ENCODE results near the gene ASAP2. TPM values are rescaled to one million over a fixed set of nuclear protein-coding genes. Genes with fewer than 3 reads are reported as not detected.
A peak's percentile ranks its signal among the peaks of the same experiment; 100 is the strongest.

The ASAP2 gene
- polyA plus RNA-seq, 1 donor (not counting 4 experiments of a cell fraction or from before 2014, with no cell fraction given): 54.2 TPM

DNA sequence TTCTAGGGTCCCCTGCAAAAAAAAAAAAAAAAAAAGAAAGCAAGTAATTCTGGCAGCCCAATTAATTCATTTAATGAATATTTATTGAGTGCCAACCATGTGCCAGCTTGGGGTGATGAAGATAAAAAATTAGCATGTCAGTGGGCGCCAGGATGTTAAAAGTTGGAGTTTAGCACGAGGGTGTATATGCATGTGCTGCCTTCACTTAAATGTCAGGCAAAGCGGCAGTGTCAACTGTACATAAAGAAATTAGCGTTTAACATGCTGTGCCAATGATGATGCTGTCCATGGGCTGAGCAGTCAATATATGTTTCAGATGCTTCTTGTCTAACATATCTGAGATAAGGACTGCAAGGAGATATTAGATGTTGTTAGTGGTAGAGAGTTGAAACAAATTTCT is 49.5 kb downstream of the ASAP2 start:
- peak overlapping the region; percentile 12 for H3K27ac ChIP-seq (ENCODE audit: control insufficient read depth, insufficient read depth, low read length)
- TF ChIP-seq, protein P1, sequence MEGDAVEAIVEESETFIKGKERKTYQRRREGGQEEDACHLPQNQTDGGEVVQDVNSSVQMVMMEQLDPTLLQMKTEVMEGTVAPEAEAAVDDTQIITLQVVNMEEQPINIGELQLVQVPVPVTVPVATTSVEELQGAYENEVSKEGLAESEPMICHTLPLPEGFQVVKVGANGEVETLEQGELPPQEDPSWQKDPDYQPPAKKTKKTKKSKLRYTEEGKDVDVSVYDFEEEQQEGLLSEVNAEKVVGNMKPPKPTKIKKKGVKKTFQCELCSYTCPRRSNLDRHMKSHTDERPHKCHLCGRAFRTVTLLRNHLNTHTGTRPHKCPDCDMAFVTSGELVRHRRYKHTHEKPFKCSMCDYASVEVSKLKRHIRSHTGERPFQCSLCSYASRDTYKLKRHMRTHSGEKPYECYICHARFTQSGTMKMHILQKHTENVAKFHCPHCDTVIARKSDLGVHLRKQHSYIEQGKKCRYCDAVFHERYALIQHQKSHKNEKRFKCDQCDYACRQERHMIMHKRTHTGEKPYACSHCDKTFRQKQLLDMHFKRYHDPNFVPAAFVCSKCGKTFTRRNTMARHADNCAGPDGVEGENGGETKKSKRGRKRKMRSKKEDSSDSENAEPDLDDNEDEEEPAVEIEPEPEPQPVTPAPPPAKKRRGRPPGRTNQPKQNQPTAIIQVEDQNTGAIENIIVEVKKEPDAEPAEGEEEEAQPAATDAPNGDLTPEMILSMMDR (optimal IDR thresholded peaks at IDR 0.05 in 1 of 3, IDR thresholded peaks at IDR 0.05 in 1 of 3, conservative IDR thresholded peaks at IDR 0.05 in 1 of 3; ENCODE audit: extremely low read depth in 1 of 3, insufficient read depth in 2 of 3, low read length in 3 of 3): no peak
- TF ChIP-seq EZH2 (IDR thresholded peaks at IDR 0.05; ENCODE audit: low read length): no peak
- H2AFZ ChIP-seq (ENCODE audit: control insufficient read depth, low read length): no peak overlapping the region
- DNase-seq (ENCODE audit: low read depth, low spot score) (no peak), FAIRE-seq (no peak)
- no peak overlapping the region for H3K4me3 ChIP-seq (ENCODE audit: control insufficient read depth in 2 of 3, extremely low read depth in 1 of 3, insufficient read depth in 2 of 3, low read depth in 1 of 3, low read length in 3 of 3)
- H3K4me1 ChIP-seq (ENCODE audit: control insufficient read depth, extremely low read depth, insufficient read depth, low read length): peaks cover 42% of the 10 kb centered on the region
- no peaks in the 10 kb centered on the region for H3K9me1 ChIP-seq (ENCODE audit: control insufficient read depth, extremely low read depth, insufficient read depth, low read length)
- H3K27me3 ChIP-seq (ENCODE audit: control insufficient read depth, extremely low read depth, insufficient read depth, low read length): no peaks in the 10 kb centered on the region
- dilution Hi-C loops (cut with MboI; ENCODE audit: extremely low pct_ligation_motif_present, low sequenced_read_pairs): no loop called here
- no peaks in the 10 kb centered on the region for H4K20me1 ChIP-seq (ENCODE audit: control insufficient read depth, extremely low read depth, insufficient read depth, low read length)
- no peaks in the 10 kb centered on the region for H3K9me3 ChIP-seq (ENCODE audit: control insufficient read depth, low read depth, low read length)
- no peak overlapping the region for H3K4me2 ChIP-seq (ENCODE audit: control insufficient read depth, extremely low read depth, insufficient read depth, low read depth, low read length)
- H3K36me3 ChIP-seq (ENCODE audit: control insufficient read depth in 2 of 2, extremely low read depth in 1 of 2, insufficient read depth in 2 of 2, low read length in 2 of 2): peaks cover 5 to 9% of the 10 kb centered on the region in 2 experiments
- H3K9ac ChIP-seq (ENCODE audit: control insufficient read depth, extremely low read depth, insufficient read depth, low read length): no peak overlapping the region
- H3K79me2 ChIP-seq (ENCODE audit: control insufficient read depth, insufficient read depth, low read length): peaks cover 90% of the 10 kb centered on the region

DNA sequence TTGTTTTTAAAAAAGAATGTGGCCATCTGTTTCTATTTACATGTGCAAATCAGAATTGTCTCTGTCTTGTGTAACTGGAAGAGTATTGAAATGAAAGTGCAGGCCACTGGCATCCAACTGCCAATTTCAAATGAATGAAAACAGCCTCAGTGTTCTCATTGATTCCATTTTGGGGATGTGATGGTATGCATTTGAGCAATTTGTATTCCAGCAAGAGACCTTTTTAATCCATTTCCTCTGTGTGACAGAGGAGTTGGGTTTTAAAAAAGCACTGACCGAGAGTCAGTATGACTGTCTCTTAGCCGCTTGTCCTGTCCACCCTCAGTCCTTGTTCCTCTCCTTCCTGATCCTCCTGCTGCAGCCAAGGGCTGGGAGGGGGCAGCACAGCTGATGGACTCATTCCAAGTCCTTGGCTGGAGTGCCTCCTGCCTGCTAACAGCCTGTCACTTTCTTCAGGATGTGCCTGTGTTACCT is 50.0 kb downstream of the ASAP2 start:
- H4K20me1 ChIP-seq (ENCODE audit: control insufficient read depth, extremely low read depth, insufficient read depth, low read length): no peaks in the 10 kb centered on the region
- peak overlapping the region; percentile 28 for H3K9ac ChIP-seq (ENCODE audit: control insufficient read depth, extremely low read depth, insufficient read depth, low read length)
- dilution Hi-C loops (cut with MboI; ENCODE audit: extremely low pct_ligation_motif_present, low sequenced_read_pairs): no loop called here
- DNase-seq (ENCODE audit: low read depth, low spot score): no peak
- peaks cover 37% of the 10 kb centered on the region for H3K4me1 ChIP-seq (ENCODE audit: control insufficient read depth, extremely low read depth, insufficient read depth, low read length)
- no peak overlapping the region for H2AFZ ChIP-seq (ENCODE audit: control insufficient read depth, low read length)
- no peak overlapping the region for H3K4me3 ChIP-seq (ENCODE audit: control insufficient read depth in 2 of 3, extremely low read depth in 1 of 3, insufficient read depth in 2 of 3, low read depth in 1 of 3, low read length in 3 of 3)
- no peak overlapping the region for H3K4me2 ChIP-seq (ENCODE audit: control insufficient read depth, extremely low read depth, insufficient read depth, low read depth, low read length)
- peaks cover 92% of the 10 kb centered on the region for H3K79me2 ChIP-seq (ENCODE audit: control insufficient read depth, insufficient read depth, low read length)
- H3K9me1 ChIP-seq (ENCODE audit: control insufficient read depth, extremely low read depth, insufficient read depth, low read length): no peaks in the 10 kb centered on the region
- peaks cover 5 to 9% of the 10 kb centered on the region in 2 experiments for H3K36me3 ChIP-seq (ENCODE audit: control insufficient read depth in 2 of 2, extremely low read depth in 1 of 2, insufficient read depth in 2 of 2, low read length in 2 of 2)
- TF ChIP-seq, protein P1 (optimal IDR thresholded peaks at IDR 0.05 in 1 of 3, IDR thresholded peaks at IDR 0.05 in 1 of 3, conservative IDR thresholded peaks at IDR 0.05 in 1 of 3; ENCODE audit: extremely low read depth in 1 of 3, insufficient read depth in 2 of 3, low read length in 3 of 3): no peak
- TF ChIP-seq EZH2 (IDR thresholded peaks at IDR 0.05; ENCODE audit: low read length): no peak
- H3K9me3 ChIP-seq (ENCODE audit: control insufficient read depth, low read depth, low read length): no peaks in the 10 kb centered on the region
- H3K27me3 ChIP-seq (ENCODE audit: control insufficient read depth, extremely low read depth, insufficient read depth, low read length): no peaks in the 10 kb centered on the region
- H3K27ac ChIP-seq (ENCODE audit: control insufficient read depth, insufficient read depth, low read length): peak overlapping the region; percentile 14
- FAIRE-seq: no peak
